Measurements from ENCODE around the gene PLA2R1.

Gene PLA2R1

GRCh38 chr2:160029270-160029628, 33.2 kb downstream of the PLA2R1 start:
- DNase-seq (ENCODE audit: low read depth) = no peak

- no peak for DNase-seq (ENCODE audit: low read depth)
Observed at GRCh38 chr2:160028431-160029269, 33.8 kb downstream of the PLA2R1 start.

- no peak for DNase-seq (ENCODE audit: low read depth)
Observed at GRCh38 chr2:160022162-160022561, 40.3 kb downstream of the PLA2R1 start.

- DNase-seq (ENCODE audit: low read depth) = no peak
Observed at GRCh38 chr2:160019374-160020090, 42.9 kb downstream of the PLA2R1 start.

GRCh38 chr2:160015746-160016145, 46.7 kb downstream of the PLA2R1 start:
- no peak for DNase-seq (ENCODE audit: low read depth)

- no peak for DNase-seq (ENCODE audit: low read depth)
Observed at GRCh38 chr2:160014227-160014626, 48.2 kb downstream of the PLA2R1 start.

- no peak for DNase-seq (ENCODE audit: low read depth)
Observed at GRCh38 chr2:160010361-160011145, 51.9 kb downstream of the PLA2R1 start.

- no peak for DNase-seq (ENCODE audit: low read depth)
Observed at GRCh38 chr2:160007111-160007510, 55.3 kb downstream of the PLA2R1 start.

- no peak for DNase-seq (ENCODE audit: low read depth)
Observed at GRCh38 chr2:160006475-160006874, 55.9 kb downstream of the PLA2R1 start.

- DNase-seq (ENCODE audit: low read depth) = no peak
Observed at GRCh38 chr2:160005908-160006307, 56.5 kb downstream of the PLA2R1 start.

- DNase-seq (ENCODE audit: low read depth) = no peak
Observed at GRCh38 chr2:160005476-160005875, 56.9 kb downstream of the PLA2R1 start.

GRCh38 chr2:159998961-159999360, 63.5 kb downstream of the PLA2R1 start:
- no peak for DNase-seq (ENCODE audit: low read depth)

GRCh38 chr2:159998243-159998642, 64.2 kb downstream of the PLA2R1 start:
- DNase-seq (ENCODE audit: low read depth) = no peak

- no peak for DNase-seq (ENCODE audit: low read depth)
Observed at GRCh38 chr2:159996792-159997546, 65.4 kb downstream of the PLA2R1 start.

GRCh38 chr2:159995038-159995437, 67.4 kb downstream of the PLA2R1 start:
- no peak for DNase-seq (ENCODE audit: low read depth)

GRCh38 chr2:159989249-159989648, 73.2 kb downstream of the PLA2R1 start:
- no peak for DNase-seq (ENCODE audit: low read depth)

- no peak for DNase-seq (ENCODE audit: low read depth)
Observed at GRCh38 chr2:159988412-159988970, 73.9 kb downstream of the PLA2R1 start.

GRCh38 chr2:159987181-159987580, 75.2 kb downstream of the PLA2R1 start:
- DNase-seq (ENCODE audit: low read depth) = no peak

GRCh38 chr2:159985656-159986055, 76.8 kb downstream of the PLA2R1 start:
- DNase-seq (ENCODE audit: low read depth) = no peak

GRCh38 chr2:159984034-159984433, 78.4 kb downstream of the PLA2R1 start:
- DNase-seq (ENCODE audit: low read depth) = no peak

All from stromal cell of bone marrow (primary cell).